ENCODE data around the gene ENPP1. TPM values are rescaled to one million over a fixed set of nuclear protein-coding genes. Genes with fewer than 3 reads are reported as not detected.

Gene ENPP1
- total RNA-seq, 2 experiments from 2014 or later, result 0.08 TPM

DNA sequence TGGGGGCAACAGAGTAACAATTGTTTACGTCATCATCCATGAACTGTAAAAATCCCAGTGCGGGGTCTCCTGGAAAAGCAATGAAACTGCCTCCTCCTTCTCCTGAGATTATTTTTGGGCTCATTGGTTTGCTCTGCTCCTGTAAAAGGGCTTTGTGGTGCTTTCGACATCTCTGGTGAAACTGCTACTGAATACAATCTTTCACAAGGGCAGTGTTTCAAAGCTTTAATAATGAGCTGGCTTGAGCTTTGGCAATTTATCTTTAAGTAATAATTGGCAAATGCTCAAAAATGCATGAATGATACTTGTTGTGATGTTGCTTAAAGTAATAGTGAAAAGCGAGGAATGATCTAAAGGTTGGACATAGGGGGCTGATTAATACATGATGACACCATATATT lies 43.5 kb upstream of the ENPP1 start:
- POLR2A ChIA-PET, result no interaction called here
- intact Hi-C loops (cut with DNase I, micrococcal nuclease), result no loop called here
- no peak overlapping the region for H3K27ac Mint-ChIP-seq

DNA sequence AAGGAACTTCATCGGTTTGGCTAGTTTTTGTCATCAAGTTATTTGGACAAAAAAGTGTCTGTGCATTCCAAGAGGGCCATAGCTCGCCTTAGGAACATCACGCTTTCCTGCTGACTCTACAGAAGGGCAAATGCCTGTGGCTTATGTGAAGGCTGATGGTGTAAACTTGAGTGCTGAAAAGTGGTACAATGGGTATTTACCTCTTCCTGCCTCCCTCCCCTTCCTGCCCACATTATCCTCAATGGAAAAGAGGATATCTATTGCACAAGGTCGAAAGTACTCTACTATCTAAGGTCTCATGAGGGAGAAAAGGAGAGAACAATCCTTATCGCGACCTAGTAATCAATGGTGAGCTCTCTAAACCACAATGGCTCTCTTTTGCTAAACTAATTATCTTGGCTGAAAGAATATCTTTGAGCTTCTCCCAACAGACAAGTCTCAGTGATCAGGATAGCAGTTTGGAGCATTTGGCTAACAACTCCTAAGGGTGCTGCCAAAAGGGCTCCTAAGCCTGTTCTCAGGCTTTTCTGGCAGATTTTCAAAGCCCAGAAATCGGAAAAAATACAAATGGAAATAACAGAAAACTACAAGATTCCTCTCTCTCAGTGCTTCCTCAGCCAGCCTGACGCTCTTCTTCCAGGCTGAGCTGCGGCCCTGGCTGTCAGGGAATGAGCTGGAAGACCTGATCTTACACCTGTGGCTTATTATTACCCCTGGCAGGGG lies 42.6 kb upstream of the ENPP1 start:
- H3K27ac ChIP-seq (ENCODE audit: low read depth in 1 of 2, low read length in 2 of 2), result no peak overlapping the region
- DNase-seq, result no peak
- H3K27ac Mint-ChIP-seq, result no peak overlapping the region
- no peaks in the 10 kb centered on the region for H3K9me3 Mint-ChIP-seq
- peaks cover 17% of the 10 kb centered on the region for H3K27me3 Mint-ChIP-seq
- H3K4me3 ChIP-seq (ENCODE audit: low read length), result no peak overlapping the region
- H3K27me3 ChIP-seq (ENCODE audit: control insufficient read depth in 1 of 2, insufficient read depth in 2 of 2, low read length in 2 of 2), result no peaks in the 10 kb centered on the region
- no peaks in the 10 kb centered on the region for H3K9me3 ChIP-seq (ENCODE audit: control insufficient read depth in 1 of 2, insufficient read depth in 1 of 2, low read length in 2 of 2)
- no peaks in the 10 kb centered on the region for H3K36me3 Mint-ChIP-seq (ENCODE audit: low read depth)
- H3K36me3 ChIP-seq (ENCODE audit: insufficient read depth, low read length), result no peaks in the 10 kb centered on the region
- H3K4me3 Mint-ChIP-seq, result no peak overlapping the region
- TF ChIP-seq CTCF (IDR thresholded peaks at IDR 0.05), result no peak
- ATAC-seq (ENCODE audit: poor library complexity), result no peak
- intact Hi-C loops (cut with DNase I, micrococcal nuclease), result no loop called here
- no peaks in the 10 kb centered on the region for H3K4me1 ChIP-seq (ENCODE audit: insufficient read depth, low read length)
- ChIA-PET POLR2A (no interaction called here), CTCF (no interaction called here)
- H3K4me1 Mint-ChIP-seq (ENCODE audit: low read depth), result no peaks in the 10 kb centered on the region

More for the DNA sequence above, 43.5 kb upstream of the ENPP1 start:
- no peaks in the 10 kb centered on the region for H3K4me1 Mint-ChIP-seq (ENCODE audit: low read depth)
- Histone ChIP-seq H3K9me3 (ENCODE audit: control insufficient read depth in 1 of 2, insufficient read depth in 1 of 2, low read length in 2 of 2) (no peaks in the 10 kb centered on the region), H3K4me3 (ENCODE audit: low read length) (no peak overlapping the region), H3K27ac (ENCODE audit: low read depth in 1 of 2, low read length in 2 of 2) (no peak overlapping the region), H3K27me3 (ENCODE audit: control insufficient read depth in 1 of 2, insufficient read depth in 2 of 2, low read length in 2 of 2) (no peaks in the 10 kb centered on the region), H3K36me3 (ENCODE audit: insufficient read depth, low read length) (no peaks in the 10 kb centered on the region), H3K4me1 (ENCODE audit: insufficient read depth, low read length) (no peaks in the 10 kb centered on the region)
- no peak for DNase-seq
- H3K27me3 Mint-ChIP-seq, result peaks cover 17% of the 10 kb centered on the region
- H3K9me3 Mint-ChIP-seq, result no peaks in the 10 kb centered on the region
- H3K4me3 Mint-ChIP-seq, result no peak overlapping the region
- no peak for ATAC-seq (ENCODE audit: poor library complexity)
- TF ChIP-seq CTCF (IDR thresholded peaks at IDR 0.05), result no peak
- no peaks in the 10 kb centered on the region for H3K36me3 Mint-ChIP-seq (ENCODE audit: low read depth)
- CTCF ChIA-PET, result no interaction called here

DNA sequence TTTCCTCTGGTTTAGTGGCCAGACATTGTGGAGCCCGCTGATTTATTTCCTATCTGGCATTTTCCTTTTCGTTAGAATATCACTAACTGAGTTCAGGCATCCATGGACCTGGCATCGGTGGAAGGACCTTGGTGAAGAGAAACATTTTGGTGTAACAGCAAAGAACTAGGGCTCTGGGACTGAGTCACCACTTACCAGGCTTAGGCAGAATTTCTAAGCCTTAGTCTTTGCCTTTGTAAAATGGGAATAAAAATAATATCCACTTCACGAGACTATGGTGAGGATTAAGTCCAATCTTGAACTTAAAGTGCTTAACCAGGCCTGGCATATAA lies 42.0 kb upstream of the ENPP1 start:
- CTCF ChIA-PET, result no interaction called here
- ATAC-seq (ENCODE audit: poor library complexity), result no peak
- H3K4me3 Mint-ChIP-seq, result no peak overlapping the region
- no peaks in the 10 kb centered on the region for H3K9me3 Mint-ChIP-seq
- no peaks in the 10 kb centered on the region for H3K4me1 ChIP-seq (ENCODE audit: insufficient read depth, low read length)
- intact Hi-C loops (cut with DNase I, micrococcal nuclease), result no loop called here
- DNase-seq, result no peak
- no peaks in the 10 kb centered on the region for H3K9me3 ChIP-seq (ENCODE audit: control insufficient read depth in 1 of 2, insufficient read depth in 1 of 2, low read length in 2 of 2)
- no peaks in the 10 kb centered on the region for H3K36me3 ChIP-seq (ENCODE audit: insufficient read depth, low read length)
- H3K4me1 Mint-ChIP-seq (ENCODE audit: low read depth), result no peaks in the 10 kb centered on the region
- peaks cover 17% of the 10 kb centered on the region for H3K27me3 Mint-ChIP-seq
- no peak overlapping the region for H3K4me3 ChIP-seq (ENCODE audit: low read length)
- H3K27ac ChIP-seq (ENCODE audit: low read depth in 1 of 2, low read length in 2 of 2), result no peak overlapping the region
- TF ChIP-seq CTCF (IDR thresholded peaks at IDR 0.05), result no peak
- POLR2A ChIA-PET, result no interaction called here
- H3K27ac Mint-ChIP-seq, result no peak overlapping the region
- no peaks in the 10 kb centered on the region for H3K27me3 ChIP-seq (ENCODE audit: control insufficient read depth in 1 of 2, insufficient read depth in 2 of 2, low read length in 2 of 2)
- no peaks in the 10 kb centered on the region for H3K36me3 Mint-ChIP-seq (ENCODE audit: low read depth)

Data from CD4-positive, alpha-beta T cell (primary cell).